ENCODE results near the gene FLNC.
A peak's percentile ranks its signal among the peaks of the same experiment; 100 is the strongest.

FLNC gene

GRCh38 chr7:128891110-128891941 is 61.1 kb downstream of the FLNC start:
- DNase-seq (ENCODE audit: low spot score) (peak; percentile 38), FAIRE-seq (no peak)

DNA sequence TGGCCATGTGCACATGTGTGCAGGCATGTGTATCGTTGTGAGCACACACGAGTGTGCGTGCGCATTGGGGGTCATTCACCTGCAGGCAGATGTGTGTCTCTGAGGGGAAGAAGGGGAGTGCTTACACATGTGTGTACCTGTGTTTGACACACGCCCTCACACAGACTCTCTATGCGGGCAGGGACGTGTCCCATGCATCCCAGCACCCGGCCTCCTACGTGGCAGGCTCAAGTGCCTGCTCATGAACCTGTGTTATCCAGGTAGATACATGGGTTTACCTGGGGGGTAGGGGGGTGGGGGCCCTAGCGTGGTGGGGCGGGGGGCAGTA is 61.7 kb downstream of the FLNC start:
- no peak for FAIRE-seq
- DNase-seq (ENCODE audit: low spot score): no peak

- FAIRE-seq (no peak), DNase-seq (ENCODE audit: low spot score) (no peak)
Observed at GRCh38 chr7:128892521-128893250, 62.5 kb downstream of the FLNC start.

GRCh38 chr7:128893251-128894100 is 63.3 kb downstream of the FLNC start:
- FAIRE-seq: no peak
- DNase-seq (ENCODE audit: low spot score): no peak

- FAIRE-seq: no peak
Observed at GRCh38 chr7:128894101-128894440, 63.9 kb downstream of the FLNC start.

GRCh38 chr7:128895320-128895719 is 65.1 kb downstream of the FLNC start:
- FAIRE-seq: no peak
- no peak for DNase-seq (ENCODE audit: low spot score)

More at GRCh38 chr7:128894101-128894440, 63.9 kb downstream of the FLNC start:
- no peak for DNase-seq (ENCODE audit: low spot score)

DNA sequence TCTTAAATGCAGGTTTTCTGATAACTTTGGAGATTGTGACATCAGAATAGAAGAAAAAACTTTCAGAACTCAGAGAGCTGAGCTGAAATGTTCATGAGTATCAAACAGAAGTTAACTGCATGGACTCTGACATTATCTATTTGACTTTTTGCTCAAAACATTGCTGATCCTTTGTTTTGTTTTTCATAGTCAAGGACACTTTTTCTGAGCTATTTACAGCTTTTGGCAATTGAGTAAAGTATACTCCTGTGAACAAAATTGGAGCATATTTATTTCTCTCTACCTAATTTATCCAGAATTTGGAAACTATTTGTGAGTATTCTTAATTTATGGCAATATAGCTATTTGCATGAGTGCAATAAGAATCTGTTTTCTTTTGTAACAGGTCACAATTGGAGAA is 69.2 kb downstream of the FLNC start:
- DNase-seq (ENCODE audit: low spot score): no peak
- FAIRE-seq: no peak

DNA sequence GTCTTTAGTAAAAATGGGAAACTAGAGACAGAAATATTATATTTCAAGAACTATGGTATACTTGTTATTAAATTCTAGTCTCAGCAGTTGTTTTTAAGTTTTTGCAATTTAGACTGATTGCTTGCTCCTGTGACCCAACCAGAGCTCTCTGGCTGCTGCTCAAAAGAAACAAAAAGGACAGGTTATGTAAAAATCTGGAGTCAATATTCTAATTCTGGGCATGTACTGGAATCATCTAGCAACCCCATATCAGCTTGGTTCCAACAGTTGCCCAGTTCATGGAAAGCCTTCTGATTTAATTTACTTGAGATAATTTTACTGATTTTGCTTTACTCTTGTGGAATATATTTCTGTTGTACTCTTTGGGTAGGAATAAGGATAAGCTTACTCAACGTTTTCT is 70.0 kb downstream of the FLNC start:
- FAIRE-seq (no peak), DNase-seq (ENCODE audit: low spot score) (no peak)

DNA sequence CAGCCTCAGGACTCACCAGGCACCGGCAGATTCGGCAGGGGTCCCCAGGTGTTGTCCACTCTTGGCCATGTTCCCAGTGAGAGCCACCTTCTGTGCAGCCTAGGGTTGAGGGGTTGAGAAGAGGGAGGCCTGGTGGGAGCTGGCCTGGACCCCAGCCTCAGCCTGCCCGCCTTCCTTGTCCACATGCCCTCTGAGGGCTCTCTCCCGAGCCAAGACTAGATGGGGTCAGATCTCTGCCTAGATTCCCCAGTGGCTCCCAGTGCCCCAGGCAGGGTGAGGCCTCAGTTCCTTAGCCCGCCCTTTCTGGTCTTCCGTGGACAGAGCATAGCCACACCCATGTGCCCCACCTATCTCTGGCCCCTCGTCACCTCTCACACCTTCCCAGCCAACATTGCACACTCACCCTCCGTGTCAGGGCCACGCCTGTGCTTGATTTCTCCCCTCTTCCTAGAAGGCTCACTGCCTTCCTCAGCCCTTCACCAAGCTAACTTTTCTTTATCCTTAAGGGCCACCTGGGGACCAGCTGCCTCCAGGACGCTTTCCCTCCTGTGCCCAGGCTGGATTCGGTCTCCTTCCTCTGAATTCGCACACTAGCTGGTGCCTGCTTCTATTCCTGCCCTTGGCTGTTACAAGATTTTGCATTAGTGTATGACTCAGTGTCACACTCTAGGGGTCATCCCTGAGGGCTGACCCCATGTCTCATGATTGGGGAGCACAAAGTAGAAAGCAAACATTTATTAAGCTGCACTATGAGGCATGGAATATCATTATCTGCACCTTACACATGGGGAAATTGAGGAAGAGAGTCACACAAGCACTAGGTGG is 72.8 kb downstream of the FLNC start:
- DNase-seq (ENCODE audit: low spot score) (no peak), FAIRE-seq (no peak)

GRCh38 chr7:128903621-128904361 is 73.6 kb downstream of the FLNC start:
- DNase-seq (ENCODE audit: low spot score) (no peak), FAIRE-seq (no peak)

DNA sequence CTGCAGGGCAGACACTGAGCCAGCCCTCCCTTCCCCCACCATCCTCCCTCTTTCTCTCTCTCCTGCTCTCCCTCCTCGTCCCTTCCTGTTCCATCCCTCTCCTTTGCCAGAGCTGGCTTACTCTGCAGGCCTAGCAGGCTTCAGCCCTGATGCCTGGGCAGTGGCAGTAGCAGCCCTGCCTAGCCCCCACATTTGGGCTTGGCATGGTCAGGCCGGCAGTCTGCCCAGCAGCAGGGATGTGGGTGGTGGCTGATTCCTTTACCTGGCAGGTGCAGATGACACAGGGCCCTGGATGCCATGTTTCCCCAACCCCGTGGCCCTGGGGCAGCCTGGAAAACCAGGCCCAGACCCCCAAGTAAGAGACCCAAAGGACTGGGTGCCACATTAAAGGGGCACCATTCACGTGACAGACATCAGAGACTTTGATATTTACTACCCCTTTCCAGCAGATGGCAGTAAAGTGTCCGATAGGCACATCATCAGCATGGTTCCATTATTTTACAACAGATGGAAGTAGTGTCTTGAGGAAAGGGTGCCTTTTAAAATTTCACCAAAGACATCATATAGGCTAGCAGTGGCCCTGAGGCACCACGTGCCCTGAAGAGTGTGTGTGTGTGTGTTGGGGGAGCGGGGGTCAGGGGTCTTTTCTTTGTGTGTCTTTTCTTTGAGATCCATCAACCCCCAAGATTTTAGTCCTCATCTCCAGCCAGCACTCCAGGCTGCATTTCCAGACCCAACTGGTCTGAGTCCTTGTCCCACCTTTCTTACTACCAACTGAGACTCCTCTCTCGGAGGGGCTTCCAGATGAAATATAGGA is 74.4 kb downstream of the FLNC start:
- FAIRE-seq (no peak), DNase-seq (ENCODE audit: low spot score) (peak; percentile 25)

DNA sequence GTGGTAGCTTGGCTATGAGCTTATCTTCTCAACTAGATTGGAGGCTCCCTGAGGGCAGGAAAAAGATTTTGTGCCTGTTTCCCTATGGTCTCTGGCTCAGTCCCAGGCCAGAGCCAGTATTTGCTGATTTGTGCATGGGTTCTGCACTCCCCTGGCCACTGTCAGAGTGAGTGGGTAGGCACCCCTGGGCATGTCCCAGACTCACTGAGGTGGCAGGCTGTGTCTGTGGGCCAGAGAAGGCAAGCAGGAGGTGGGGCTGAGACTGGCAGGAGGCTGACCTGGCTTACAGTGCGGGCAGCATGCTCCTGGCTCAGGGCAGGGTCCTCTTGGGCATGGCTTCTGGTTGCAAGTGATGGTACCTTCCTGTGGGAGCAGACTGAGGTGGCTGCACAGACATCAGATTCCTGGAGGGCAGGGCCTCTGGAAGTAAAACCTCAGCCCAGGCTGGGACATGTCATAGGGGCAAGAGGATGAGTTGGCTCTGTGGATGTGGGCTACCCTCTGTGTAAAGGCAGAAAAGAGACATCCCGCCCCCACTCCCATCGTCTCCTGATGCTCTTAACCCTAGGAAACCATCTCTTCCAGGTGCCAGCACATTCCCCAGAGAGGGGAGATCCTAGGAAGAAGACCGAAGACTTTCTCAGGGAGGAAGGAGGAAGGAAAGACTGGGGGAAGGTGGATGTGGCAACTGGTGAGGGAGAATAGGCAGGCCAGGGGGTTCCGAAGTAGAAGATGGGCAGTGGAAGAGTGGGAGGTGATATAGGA is 76.0 kb downstream of the FLNC start:
- FAIRE-seq (no peak), DNase-seq (ENCODE audit: low spot score) (no peak)

DNA sequence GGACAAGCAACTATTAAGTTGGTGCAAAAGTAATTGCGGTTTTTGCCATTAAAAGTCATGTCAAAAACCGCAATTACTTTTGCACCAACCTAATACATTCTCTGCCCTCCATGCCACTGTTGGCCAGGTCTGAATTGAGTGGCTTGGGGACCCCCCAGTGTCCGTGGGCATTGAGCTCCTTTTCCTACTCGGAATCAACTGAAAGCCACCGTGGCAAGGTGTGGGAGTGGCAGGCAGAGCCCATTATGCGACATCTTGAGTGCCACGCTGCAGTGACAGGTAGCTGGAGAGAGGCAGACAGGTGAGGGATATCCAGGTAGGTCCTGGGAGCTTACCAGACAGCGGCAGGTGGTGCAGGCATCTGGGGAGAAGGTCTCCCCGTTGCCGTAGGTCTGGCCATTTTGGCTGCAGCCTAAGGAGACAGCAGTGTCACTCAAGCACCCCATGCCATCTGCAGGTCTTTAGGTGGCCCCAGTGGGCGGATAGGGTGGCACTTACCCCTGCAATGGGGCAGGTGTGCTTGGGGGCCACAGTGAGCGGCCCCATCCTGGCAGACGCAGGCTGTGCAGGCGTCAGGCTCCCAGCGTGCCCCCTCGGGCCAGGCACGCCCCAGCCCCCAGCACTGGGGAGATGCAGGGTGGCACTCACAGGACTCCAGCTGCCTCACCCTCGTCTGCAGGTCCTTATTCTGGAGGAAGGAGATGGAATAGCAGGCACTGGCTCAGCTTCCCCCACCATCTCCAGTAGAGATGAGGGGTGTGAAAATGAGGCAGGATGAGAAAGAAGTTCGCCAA is 76.8 kb downstream of the FLNC start:
- no peak for FAIRE-seq

More for the DNA sequence above, 76.8 kb downstream of the FLNC start:
- DNase-seq (ENCODE audit: low spot score): no peak
